ENCODE measurements around the gene RLN3.

- TF ChIP-seq EZH2 (IDR thresholded peaks at IDR 0.05), result no peak
- no peak for TF ChIP-seq POLR2AphosphoS5 (IDR thresholded peaks at IDR 0.05; ENCODE audit: borderline replicate concordance, low read depth, low read length)
Observed at GRCh38 chr19:13997631-13997962, 30.4 kb upstream of the RLN3 start.
